ENCODE results near the gene ZFAND2B.

DNA sequence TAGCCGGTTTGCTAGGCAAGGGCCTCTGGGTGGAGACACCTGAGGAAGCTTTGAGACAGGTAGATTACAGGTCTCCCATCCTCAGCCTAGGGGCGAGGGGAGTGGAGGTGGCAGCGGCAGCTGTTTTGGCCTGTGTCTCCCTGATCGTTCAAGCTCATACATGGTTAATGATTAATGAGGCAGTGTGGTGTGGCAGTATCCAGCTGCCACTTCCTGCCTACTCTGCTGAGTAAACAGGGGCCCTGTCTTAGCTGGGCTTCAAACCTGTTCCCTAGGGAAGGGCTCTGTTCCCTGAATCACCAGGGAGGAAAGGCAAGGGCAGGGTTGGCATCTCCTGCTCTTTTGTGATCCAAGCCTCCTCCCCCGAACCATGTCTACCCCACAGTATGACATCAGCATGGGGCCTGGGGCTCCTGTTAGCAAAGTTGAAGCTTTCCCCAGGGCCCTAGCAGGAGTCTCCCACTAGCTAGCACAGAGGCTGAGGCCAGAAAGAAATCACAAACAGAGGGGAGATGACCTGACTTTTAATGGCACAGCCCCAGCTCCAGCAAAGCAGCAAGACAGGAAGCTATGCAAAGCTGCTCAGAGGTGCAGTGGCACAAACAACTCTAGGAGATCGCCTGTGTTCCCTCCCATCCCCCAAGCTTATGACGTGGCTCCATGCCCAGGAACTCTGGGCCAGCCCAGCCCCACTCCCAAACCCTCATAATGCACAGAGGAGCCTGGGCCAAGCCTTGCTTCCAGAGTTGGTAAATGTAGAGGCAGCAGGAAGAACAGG, 42.8 kb downstream of the ZFAND2B start:
- no peak for TF ChIP-seq EZH2 (IDR thresholded peaks at IDR 0.05; ENCODE audit: borderline replicate concordance, insufficient read depth, low read depth, low read length, poor library complexity, severe bottlenecking)
- TF ChIP-seq, protein P1, sequence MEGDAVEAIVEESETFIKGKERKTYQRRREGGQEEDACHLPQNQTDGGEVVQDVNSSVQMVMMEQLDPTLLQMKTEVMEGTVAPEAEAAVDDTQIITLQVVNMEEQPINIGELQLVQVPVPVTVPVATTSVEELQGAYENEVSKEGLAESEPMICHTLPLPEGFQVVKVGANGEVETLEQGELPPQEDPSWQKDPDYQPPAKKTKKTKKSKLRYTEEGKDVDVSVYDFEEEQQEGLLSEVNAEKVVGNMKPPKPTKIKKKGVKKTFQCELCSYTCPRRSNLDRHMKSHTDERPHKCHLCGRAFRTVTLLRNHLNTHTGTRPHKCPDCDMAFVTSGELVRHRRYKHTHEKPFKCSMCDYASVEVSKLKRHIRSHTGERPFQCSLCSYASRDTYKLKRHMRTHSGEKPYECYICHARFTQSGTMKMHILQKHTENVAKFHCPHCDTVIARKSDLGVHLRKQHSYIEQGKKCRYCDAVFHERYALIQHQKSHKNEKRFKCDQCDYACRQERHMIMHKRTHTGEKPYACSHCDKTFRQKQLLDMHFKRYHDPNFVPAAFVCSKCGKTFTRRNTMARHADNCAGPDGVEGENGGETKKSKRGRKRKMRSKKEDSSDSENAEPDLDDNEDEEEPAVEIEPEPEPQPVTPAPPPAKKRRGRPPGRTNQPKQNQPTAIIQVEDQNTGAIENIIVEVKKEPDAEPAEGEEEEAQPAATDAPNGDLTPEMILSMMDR (IDR thresholded peaks at IDR 0.05) = no peak

Data from B cell (primary cell).